Glutamatergic neuron (in vitro differentiated cells): ENCODE data around the gene ACKR4. TPM values are rescaled to one million over a fixed set of nuclear protein-coding genes. Genes with fewer than 3 reads are reported as not detected.

Experiments used
- DNase-seq: peaks from one replicate; pipeline ENCODE4 v3.0.0; 2022
- H3K27ac Mint-ChIP-seq: one replicate; pipeline ENCODE4 v1.8.0; 2020; ENCODE audit warnings: mild to moderate bottlenecking, mixed read lengths, inconsistent platforms; ENCODE audit not compliant: unreplicated experiment
- H3K27me3 Mint-ChIP-seq: one replicate; pipeline ENCODE4 v1.8.0; 2020; ENCODE audit warnings: mild to moderate bottlenecking, moderate library complexity, mixed read lengths, inconsistent platforms; ENCODE audit not compliant: unreplicated experiment
- H3K36me3 Mint-ChIP-seq: one replicate; pipeline ENCODE4 v1.8.0; 2020; ENCODE audit warnings: mild to moderate bottlenecking, mixed read lengths, inconsistent platforms; ENCODE audit not compliant: unreplicated experiment
- H3K4me1 Mint-ChIP-seq: one replicate; pipeline ENCODE4 v1.8.0; 2020; ENCODE audit warnings: mild to moderate bottlenecking, low read depth, mixed read lengths, inconsistent platforms; ENCODE audit not compliant: unreplicated experiment
- H3K4me3 Mint-ChIP-seq: one replicate; pipeline ENCODE4 v1.8.0; 2020; ENCODE audit warnings: mild to moderate bottlenecking, mixed read lengths, inconsistent platforms; ENCODE audit not compliant: unreplicated experiment
- H3K9me3 Mint-ChIP-seq: one replicate; pipeline ENCODE4 v1.8.0; 2020; ENCODE audit warnings: mild to moderate bottlenecking, moderate library complexity, mixed read lengths, inconsistent platforms; ENCODE audit not compliant: unreplicated experiment
- long read RNA-seq: library from polyadenylated mRNA; unstranded; transcript quantifications from one replicate; pipeline ENCODE4 v2.0.0, GENCODE V29; 2020; ENCODE audit not compliant: unreplicated experiment
- total RNA-seq: library from RNA; stranded (reverse); fragmentation: NEBNext Ultra II Directional; extraction: Animal tissue kit (Norgen Biotek cat#: 25700); gene quantifications from one replicate; pipeline ENCODE4 v1.2.1, GENCODE V29; 2021; ENCODE audit not compliant: unreplicated experiment
- TF ChIP-seq, protein P1 (sequence below): fragments of 200-600 bp; sonication (generic); IDR thresholded peaks from one replicate; pipeline ENCODE4 v1.5.0; 2021; ENCODE audit not compliant: partially characterized antibody, unreplicated experiment

ACKR4 gene
- 0.22 TPM for total RNA-seq
- long read RNA-seq: 0 reads

DNA sequence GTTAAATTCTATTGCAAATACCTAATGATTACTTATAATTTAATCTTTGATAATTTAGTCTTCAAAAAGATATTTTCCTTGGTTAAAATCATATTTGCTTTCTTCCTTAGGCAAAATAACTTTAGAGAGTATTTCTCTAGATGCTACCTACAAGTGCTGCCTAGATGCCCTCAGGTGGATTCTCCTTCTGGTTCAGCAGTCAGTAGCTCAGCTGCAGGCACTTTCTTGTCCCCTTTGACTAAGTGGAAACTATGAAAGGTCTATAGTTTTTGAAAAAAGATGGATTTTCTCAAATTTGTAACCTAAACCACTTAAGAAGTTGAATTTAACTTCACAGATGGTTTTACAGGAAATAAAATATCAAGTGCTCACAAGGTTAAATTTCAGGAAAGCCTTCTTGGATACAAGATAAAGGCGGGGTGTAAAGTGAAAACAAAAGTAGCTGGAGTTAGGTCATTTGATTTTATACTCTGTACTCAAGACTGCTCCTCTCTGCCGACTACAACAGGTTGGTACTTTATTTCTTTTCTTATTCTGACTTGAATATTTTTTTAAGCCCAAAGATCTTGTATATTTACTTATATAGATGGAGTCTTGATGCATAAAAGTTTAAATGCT, at the start of gene ACKR4:
ACKR4 (plus strand) TSS at position 455 of the 618 bp plus-strand sequence. CDS start 3,128 bp downstream, outside the sequence.
- peaks cover 5% of the 10 kb centered on the region for H3K9me3 Mint-ChIP-seq
- no peak within 1 kb of the TSS for H3K27ac Mint-ChIP-seq
- DNase-seq: no peak
- TF ChIP-seq, protein P1, sequence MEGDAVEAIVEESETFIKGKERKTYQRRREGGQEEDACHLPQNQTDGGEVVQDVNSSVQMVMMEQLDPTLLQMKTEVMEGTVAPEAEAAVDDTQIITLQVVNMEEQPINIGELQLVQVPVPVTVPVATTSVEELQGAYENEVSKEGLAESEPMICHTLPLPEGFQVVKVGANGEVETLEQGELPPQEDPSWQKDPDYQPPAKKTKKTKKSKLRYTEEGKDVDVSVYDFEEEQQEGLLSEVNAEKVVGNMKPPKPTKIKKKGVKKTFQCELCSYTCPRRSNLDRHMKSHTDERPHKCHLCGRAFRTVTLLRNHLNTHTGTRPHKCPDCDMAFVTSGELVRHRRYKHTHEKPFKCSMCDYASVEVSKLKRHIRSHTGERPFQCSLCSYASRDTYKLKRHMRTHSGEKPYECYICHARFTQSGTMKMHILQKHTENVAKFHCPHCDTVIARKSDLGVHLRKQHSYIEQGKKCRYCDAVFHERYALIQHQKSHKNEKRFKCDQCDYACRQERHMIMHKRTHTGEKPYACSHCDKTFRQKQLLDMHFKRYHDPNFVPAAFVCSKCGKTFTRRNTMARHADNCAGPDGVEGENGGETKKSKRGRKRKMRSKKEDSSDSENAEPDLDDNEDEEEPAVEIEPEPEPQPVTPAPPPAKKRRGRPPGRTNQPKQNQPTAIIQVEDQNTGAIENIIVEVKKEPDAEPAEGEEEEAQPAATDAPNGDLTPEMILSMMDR: no peak
- peaks cover 1% of the 10 kb centered on the region for H3K27me3 Mint-ChIP-seq
- H3K4me3 Mint-ChIP-seq: no peak within 1 kb of the TSS
- no peaks in the 10 kb centered on the region for H3K36me3 Mint-ChIP-seq
- H3K4me1 Mint-ChIP-seq: no peaks in the 10 kb centered on the region

DNA sequence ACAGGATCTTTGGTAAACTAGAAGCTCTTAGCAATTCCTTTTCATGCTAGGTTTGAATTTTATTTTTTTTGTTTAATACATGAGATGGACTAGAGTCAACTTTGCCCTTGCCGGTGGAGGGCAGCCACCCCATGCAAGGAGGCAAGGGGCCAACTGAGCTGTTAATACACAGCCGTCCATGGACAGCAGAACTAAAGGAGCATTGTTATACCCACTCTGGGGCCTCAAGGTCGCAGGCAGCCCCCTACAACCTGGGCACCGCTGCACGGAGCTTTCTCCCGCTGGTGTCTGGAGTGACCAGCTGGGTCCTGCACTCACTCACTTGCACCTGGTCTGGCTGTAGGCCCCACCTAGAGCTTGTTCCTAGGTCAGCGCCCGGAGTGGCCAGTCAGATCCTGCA, 47.9 kb upstream of the ACKR4 start:
- no peak overlapping the region for H3K27ac Mint-ChIP-seq
- TF ChIP-seq, protein P1: no peak
- H3K36me3 Mint-ChIP-seq: no peaks in the 10 kb centered on the region
- no peaks in the 10 kb centered on the region for H3K4me1 Mint-ChIP-seq
- DNase-seq: no peak
- H3K27me3 Mint-ChIP-seq: no peaks in the 10 kb centered on the region
- H3K9me3 Mint-ChIP-seq: peaks cover 1% of the 10 kb centered on the region
- H3K4me3 Mint-ChIP-seq: no peak overlapping the region

DNA sequence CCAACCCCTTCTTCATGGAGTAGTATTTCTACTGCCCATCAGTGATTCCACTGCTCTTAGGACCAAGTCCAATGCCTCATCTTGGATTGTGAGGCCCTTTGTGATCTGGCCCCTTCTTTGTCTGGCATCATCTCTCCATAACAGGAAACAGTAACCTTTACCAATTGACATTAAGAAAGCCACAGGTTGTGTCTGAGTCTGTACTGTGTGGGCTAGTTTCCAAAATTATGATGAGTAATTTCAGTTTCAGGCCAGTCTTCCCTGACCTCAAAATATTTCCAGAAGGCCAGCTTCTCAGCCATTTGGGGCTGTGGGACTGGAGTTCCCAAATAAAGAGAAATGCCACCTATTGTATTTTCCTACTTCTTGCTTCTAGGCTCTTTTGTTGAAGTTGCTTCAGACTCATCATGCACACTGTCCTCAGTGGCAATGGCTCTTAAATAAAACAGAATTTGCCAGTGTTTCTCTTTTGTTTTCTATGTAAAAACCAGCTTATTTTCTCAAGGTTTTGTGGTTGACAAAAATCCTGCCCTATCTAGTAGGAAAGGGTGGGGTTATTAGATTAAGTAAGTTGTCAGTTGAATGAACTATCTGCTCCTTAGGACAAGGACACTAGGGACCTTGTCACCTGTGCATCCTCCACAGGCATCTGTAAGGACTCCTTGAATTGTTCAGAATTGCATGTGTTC, 47.0 kb upstream of the ACKR4 start:
- Mint-ChIP-seq H3K4me3 (no peak overlapping the region), H3K27me3 (no peaks in the 10 kb centered on the region), H3K4me1 (no peaks in the 10 kb centered on the region), H3K27ac (no peak overlapping the region), H3K36me3 (no peaks in the 10 kb centered on the region), H3K9me3 (peaks cover 1% of the 10 kb centered on the region)
- DNase-seq: no peak
- TF ChIP-seq, protein P1: no peak

DNA sequence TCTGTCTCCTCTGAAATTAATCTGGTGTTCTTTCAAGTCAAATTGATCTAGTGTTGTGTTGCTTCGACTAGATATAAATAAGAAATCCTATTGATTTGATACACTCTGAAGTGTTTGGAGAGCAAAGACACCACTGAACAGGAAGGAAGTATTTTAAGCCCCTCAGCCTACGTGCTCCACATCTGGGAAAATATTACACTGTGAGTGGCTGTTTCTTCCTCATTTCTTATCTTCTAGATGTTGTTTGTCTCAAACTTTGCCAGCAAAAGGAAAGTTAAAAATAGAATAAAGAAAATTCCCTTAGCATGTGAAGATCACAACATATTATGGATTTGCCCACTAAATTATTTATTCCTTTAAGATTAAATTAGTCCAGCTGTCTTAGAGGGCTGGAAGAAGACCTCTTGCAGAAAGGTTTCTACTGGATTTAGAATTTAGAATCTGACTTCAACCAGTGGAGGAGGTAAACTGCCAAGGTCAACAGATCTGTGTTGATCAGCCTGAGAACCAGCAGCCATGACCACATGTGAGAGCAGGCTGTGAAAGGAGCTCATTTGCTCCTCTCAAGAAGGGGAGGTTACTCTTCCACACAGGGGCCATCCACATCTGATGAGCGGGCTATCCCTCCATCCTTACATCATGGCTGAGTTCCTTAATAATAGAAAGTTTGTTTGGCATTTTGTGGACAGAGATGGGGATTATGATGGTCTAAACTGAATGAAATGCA, 46.3 kb upstream of the ACKR4 start:
- no peak for DNase-seq
- TF ChIP-seq, protein P1: no peak
- H3K9me3 Mint-ChIP-seq: peaks cover 1% of the 10 kb centered on the region
- H3K4me3 Mint-ChIP-seq: no peak overlapping the region
- H3K27me3 Mint-ChIP-seq: no peaks in the 10 kb centered on the region
- H3K4me1 Mint-ChIP-seq: no peaks in the 10 kb centered on the region
- H3K36me3 Mint-ChIP-seq: no peaks in the 10 kb centered on the region
- H3K27ac Mint-ChIP-seq: no peak overlapping the region
